ENCODE data around the gene SLC4A3.

- TF ChIP-seq, protein P1, sequence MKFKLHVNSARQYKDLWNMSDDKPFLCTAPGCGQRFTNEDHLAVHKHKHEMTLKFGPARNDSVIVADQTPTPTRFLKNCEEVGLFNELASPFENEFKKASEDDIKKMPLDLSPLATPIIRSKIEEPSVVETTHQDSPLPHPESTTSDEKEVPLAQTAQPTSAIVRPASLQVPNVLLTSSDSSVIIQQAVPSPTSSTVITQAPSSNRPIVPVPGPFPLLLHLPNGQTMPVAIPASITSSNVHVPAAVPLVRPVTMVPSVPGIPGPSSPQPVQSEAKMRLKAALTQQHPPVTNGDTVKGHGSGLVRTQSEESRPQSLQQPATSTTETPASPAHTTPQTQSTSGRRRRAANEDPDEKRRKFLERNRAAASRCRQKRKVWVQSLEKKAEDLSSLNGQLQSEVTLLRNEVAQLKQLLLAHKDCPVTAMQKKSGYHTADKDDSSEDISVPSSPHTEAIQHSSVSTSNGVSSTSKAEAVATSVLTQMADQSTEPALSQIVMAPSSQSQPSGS (CRISPR knock-in tag; IDR thresholded peaks at IDR 0.05; ENCODE audit: borderline replicate concordance, low read depth) = no peak
- no peak for TF ChIP-seq RELA (CRISPR knock-in tag; IDR thresholded peaks at IDR 0.05; ENCODE audit: borderline replicate concordance)
- no peak for TF ChIP-seq E2F4 (CRISPR knock-in tag; IDR thresholded peaks at IDR 0.05; ENCODE audit: borderline replicate concordance, low read depth)
- TF ChIP-seq, protein P2, sequence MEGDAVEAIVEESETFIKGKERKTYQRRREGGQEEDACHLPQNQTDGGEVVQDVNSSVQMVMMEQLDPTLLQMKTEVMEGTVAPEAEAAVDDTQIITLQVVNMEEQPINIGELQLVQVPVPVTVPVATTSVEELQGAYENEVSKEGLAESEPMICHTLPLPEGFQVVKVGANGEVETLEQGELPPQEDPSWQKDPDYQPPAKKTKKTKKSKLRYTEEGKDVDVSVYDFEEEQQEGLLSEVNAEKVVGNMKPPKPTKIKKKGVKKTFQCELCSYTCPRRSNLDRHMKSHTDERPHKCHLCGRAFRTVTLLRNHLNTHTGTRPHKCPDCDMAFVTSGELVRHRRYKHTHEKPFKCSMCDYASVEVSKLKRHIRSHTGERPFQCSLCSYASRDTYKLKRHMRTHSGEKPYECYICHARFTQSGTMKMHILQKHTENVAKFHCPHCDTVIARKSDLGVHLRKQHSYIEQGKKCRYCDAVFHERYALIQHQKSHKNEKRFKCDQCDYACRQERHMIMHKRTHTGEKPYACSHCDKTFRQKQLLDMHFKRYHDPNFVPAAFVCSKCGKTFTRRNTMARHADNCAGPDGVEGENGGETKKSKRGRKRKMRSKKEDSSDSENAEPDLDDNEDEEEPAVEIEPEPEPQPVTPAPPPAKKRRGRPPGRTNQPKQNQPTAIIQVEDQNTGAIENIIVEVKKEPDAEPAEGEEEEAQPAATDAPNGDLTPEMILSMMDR (IDR thresholded peaks at IDR 0.05) = no peak
These were observed 11.7 kb downstream of the SLC4A3 start for GRCh38 chr2:219638948-219639755.
